ENCODE results near the gene LAMA3. TPM values are rescaled to one million over a fixed set of nuclear protein-coding genes. Genes with fewer than 3 reads are reported as not detected.
"Not testable (repeated sequence)": the region's sequence is repeated elsewhere in the genome, so short reads cannot be mapped to it uniquely, and the experiment has no call there.

LAMA3 gene
- total and polyA plus RNA-seq, 2 donors: 10.4 to 32.3 TPM

GRCh38 chr18:23735021-23735464, 45.8 kb downstream of the LAMA3 start:
- H3K4me3 ChIP-seq (ENCODE audit: low read depth, low read length): no peak overlapping the region
- H3K27ac ChIP-seq (ENCODE audit: low read depth): no peak overlapping the region
- no peak for DNase-seq (ENCODE audit: extremely low spot score)
- H3K4me1 ChIP-seq (ENCODE audit: insufficient read depth): no peaks in the 10 kb centered on the region
- no peaks in the 10 kb centered on the region for H3K36me3 ChIP-seq (ENCODE audit: insufficient read depth)
- 52% methylated on average over 6 of the region's 6 CpGs for WGBS

GRCh38 chr18:23737578-23737977, 48.3 kb downstream of the LAMA3 start:
- H3K4me1 ChIP-seq (ENCODE audit: insufficient read depth): no peaks in the 10 kb centered on the region

GRCh38 chr18:23738151-23738550, 48.9 kb downstream of the LAMA3 start:
- 82% methylated on average over 5 of the region's 5 CpGs for WGBS
- Histone ChIP-seq H3K27ac (ENCODE audit: low read depth) (no peak overlapping the region), H3K4me3 (ENCODE audit: low read depth, low read length) (no peak overlapping the region), H3K4me1 (ENCODE audit: insufficient read depth) (no peaks in the 10 kb centered on the region), H3K36me3 (ENCODE audit: insufficient read depth) (no peaks in the 10 kb centered on the region)
- DNase-seq (ENCODE audit: extremely low spot score): no peak

More at GRCh38 chr18:23737578-23737977, 48.3 kb downstream of the LAMA3 start:
- no peak for DNase-seq (ENCODE audit: extremely low spot score)
- 79% methylated on average over 9 of the region's 9 CpGs for WGBS
- H3K36me3 ChIP-seq (ENCODE audit: insufficient read depth): no peaks in the 10 kb centered on the region
- no peak overlapping the region for H3K4me3 ChIP-seq (ENCODE audit: low read depth, low read length)
- H3K27ac ChIP-seq (ENCODE audit: low read depth): no peak overlapping the region

- Histone ChIP-seq H3K36me3 (ENCODE audit: insufficient read depth) (no peaks in the 10 kb centered on the region), H3K27ac (ENCODE audit: low read depth) (no peak overlapping the region), H3K4me1 (ENCODE audit: insufficient read depth) (no peaks in the 10 kb centered on the region), H3K4me3 (ENCODE audit: low read depth, low read length) (no peak overlapping the region)
- 84% methylated on average over 5 of the region's 5 CpGs for WGBS
- DNase-seq (ENCODE audit: extremely low spot score): no peak
These were observed 49.3 kb downstream of the LAMA3 start for GRCh38 chr18:23738575-23738974.

GRCh38 chr18:23740105-23740830, 51.0 kb downstream of the LAMA3 start:
- H3K4me1 ChIP-seq (ENCODE audit: insufficient read depth): no peaks in the 10 kb centered on the region

GRCh38 chr18:23741967-23742366, 52.7 kb downstream of the LAMA3 start:
- not testable (repeated sequence) for H3K4me3 ChIP-seq (ENCODE audit: low read depth, low read length); H3K36me3 ChIP-seq (ENCODE audit: insufficient read depth); H3K27ac ChIP-seq (ENCODE audit: low read depth); H3K4me1 ChIP-seq (ENCODE audit: insufficient read depth); DNase-seq (ENCODE audit: extremely low spot score)
- WGBS: 87% methylated on average over 6 of the region's 6 CpGs

More at GRCh38 chr18:23740105-23740830, 51.0 kb downstream of the LAMA3 start:
- Histone ChIP-seq H3K27ac (ENCODE audit: low read depth) (no peak overlapping the region), H3K4me3 (ENCODE audit: low read depth, low read length) (no peak overlapping the region), H3K36me3 (ENCODE audit: insufficient read depth) (no peaks in the 10 kb centered on the region)
- whole genome bisulfite sequencing: 37% methylated on average over 4 of the region's 4 CpGs
- DNase-seq (ENCODE audit: extremely low spot score): no peak

GRCh38 chr18:23743733-23744333, 54.6 kb downstream of the LAMA3 start:
- Histone ChIP-seq H3K4me1 (ENCODE audit: insufficient read depth) (no peaks in the 10 kb centered on the region), H3K4me3 (ENCODE audit: low read depth, low read length) (no peak overlapping the region), H3K36me3 (ENCODE audit: insufficient read depth) (no peaks in the 10 kb centered on the region), H3K27ac (ENCODE audit: low read depth) (no peak overlapping the region)
- DNase-seq (ENCODE audit: extremely low spot score): no peak
- 28% methylated on average over 4 of the region's 4 CpGs for WGBS

- H3K4me3 ChIP-seq (ENCODE audit: low read depth, low read length): no peak overlapping the region
- DNase-seq (ENCODE audit: extremely low spot score): no peak
- H3K36me3 ChIP-seq (ENCODE audit: insufficient read depth): no peaks in the 10 kb centered on the region
- no peak overlapping the region for H3K27ac ChIP-seq (ENCODE audit: low read depth)
- WGBS: 90% methylated on average over 2 of the region's 2 CpGs
- H3K4me1 ChIP-seq (ENCODE audit: insufficient read depth): no peaks in the 10 kb centered on the region
These were observed 56.1 kb downstream of the LAMA3 start for GRCh38 chr18:23745366-23745765.

GRCh38 chr18:23746851-23747250, 57.6 kb downstream of the LAMA3 start:
- H3K36me3 ChIP-seq (ENCODE audit: insufficient read depth): no peaks in the 10 kb centered on the region
- no peak overlapping the region for H3K4me3 ChIP-seq (ENCODE audit: low read depth, low read length)
- no peaks in the 10 kb centered on the region for H3K4me1 ChIP-seq (ENCODE audit: insufficient read depth)
- DNase-seq (ENCODE audit: extremely low spot score): no peak
- 82% methylated on average over 4 of the region's 4 CpGs for WGBS
- H3K27ac ChIP-seq (ENCODE audit: low read depth): no peak overlapping the region

GRCh38 chr18:23752363-23752762, 63.1 kb downstream of the LAMA3 start:
- Histone ChIP-seq H3K36me3 (ENCODE audit: insufficient read depth) (no peaks in the 10 kb centered on the region), H3K27ac (ENCODE audit: low read depth) (no peak overlapping the region), H3K4me3 (ENCODE audit: low read depth, low read length) (no peak overlapping the region), H3K4me1 (ENCODE audit: insufficient read depth) (no peaks in the 10 kb centered on the region)
- WGBS: 63% methylated on average over 2 of the region's 2 CpGs
- DNase-seq (ENCODE audit: extremely low spot score): no peak

GRCh38 chr18:23752796-23753195, 63.5 kb downstream of the LAMA3 start:
- Histone ChIP-seq H3K27ac (ENCODE audit: low read depth) (no peak overlapping the region), H3K36me3 (ENCODE audit: insufficient read depth) (no peaks in the 10 kb centered on the region), H3K4me3 (ENCODE audit: low read depth, low read length) (no peak overlapping the region), H3K4me1 (ENCODE audit: insufficient read depth) (no peaks in the 10 kb centered on the region)
- WGBS: 44% methylated on average over 1 of the region's 1 CpG
- no peak for DNase-seq (ENCODE audit: extremely low spot score)

- no peak overlapping the region for H3K4me3 ChIP-seq (ENCODE audit: low read depth, low read length)
- 87% methylated on average over 34 of the region's 34 CpGs for WGBS
- no peaks in the 10 kb centered on the region for H3K36me3 ChIP-seq (ENCODE audit: insufficient read depth)
- DNase-seq (ENCODE audit: extremely low spot score): no peak
- H3K4me1 ChIP-seq (ENCODE audit: insufficient read depth): no peaks in the 10 kb centered on the region
- no peak overlapping the region for H3K27ac ChIP-seq (ENCODE audit: low read depth)
These were observed 67.6 kb downstream of the LAMA3 start for GRCh38 chr18:23756590-23757436.

GRCh38 chr18:23757437-23757733, 68.1 kb downstream of the LAMA3 start:
- Histone ChIP-seq H3K4me3 (ENCODE audit: low read depth, low read length) (no peak overlapping the region), H3K27ac (ENCODE audit: low read depth) (no peak overlapping the region), H3K36me3 (ENCODE audit: insufficient read depth) (no peaks in the 10 kb centered on the region), H3K4me1 (ENCODE audit: insufficient read depth) (no peaks in the 10 kb centered on the region)
- DNase-seq (ENCODE audit: extremely low spot score): no peak
- 59% methylated on average over 8 of the region's 8 CpGs for WGBS

- no peak for DNase-seq (ENCODE audit: extremely low spot score)
- WGBS: 88% methylated on average over 14 of the region's 14 CpGs
- H3K36me3 ChIP-seq (ENCODE audit: insufficient read depth): no peaks in the 10 kb centered on the region
- no peak overlapping the region for H3K27ac ChIP-seq (ENCODE audit: low read depth)
- no peaks in the 10 kb centered on the region for H3K4me1 ChIP-seq (ENCODE audit: insufficient read depth)
- no peak overlapping the region for H3K4me3 ChIP-seq (ENCODE audit: low read depth, low read length)
These were observed 69.0 kb downstream of the LAMA3 start for GRCh38 chr18:23758281-23758680.

All from urinary bladder (tissue), 4 donors.